GM19395 (cell line): ENCODE results near the gene DGKB.

Source experiments
- ATAC-seq: cut with Tn5 transposase; IDR thresholded peaks from one replicate; pipeline ENCODE4 v1.9.1; 2021; ENCODE audit warnings: mild to moderate bottlenecking, moderate library complexity; ENCODE audit not compliant: unreplicated experiment

DGKB gene

DNA sequence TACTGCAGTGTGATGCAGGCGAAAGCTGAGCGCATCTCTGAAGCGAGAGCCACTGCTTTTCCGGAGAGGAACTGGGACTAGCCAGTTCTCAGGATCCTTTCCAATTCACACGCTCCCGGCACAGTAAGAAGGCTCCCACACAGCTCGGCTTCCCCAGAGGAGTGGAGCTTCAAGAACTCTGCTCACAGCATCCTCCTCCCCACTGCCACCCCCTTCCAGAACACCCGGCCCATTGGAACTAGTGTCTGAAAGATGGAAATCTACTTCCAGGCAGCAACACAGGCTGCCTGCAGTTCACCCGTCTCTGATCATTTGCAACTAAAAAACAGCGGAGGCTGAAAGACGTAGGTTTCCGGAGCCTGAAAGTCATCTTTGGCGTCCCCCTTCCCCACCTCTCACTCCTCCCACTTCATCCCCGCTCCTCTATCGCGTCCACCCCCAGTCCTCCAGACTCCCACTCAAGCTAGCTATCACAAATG, at the start of gene DGKB:
TSS of gene DGKB (minus strand) at position 163 of the 479 bp plus-strand sequence.
- ATAC-seq: no peak

DNA sequence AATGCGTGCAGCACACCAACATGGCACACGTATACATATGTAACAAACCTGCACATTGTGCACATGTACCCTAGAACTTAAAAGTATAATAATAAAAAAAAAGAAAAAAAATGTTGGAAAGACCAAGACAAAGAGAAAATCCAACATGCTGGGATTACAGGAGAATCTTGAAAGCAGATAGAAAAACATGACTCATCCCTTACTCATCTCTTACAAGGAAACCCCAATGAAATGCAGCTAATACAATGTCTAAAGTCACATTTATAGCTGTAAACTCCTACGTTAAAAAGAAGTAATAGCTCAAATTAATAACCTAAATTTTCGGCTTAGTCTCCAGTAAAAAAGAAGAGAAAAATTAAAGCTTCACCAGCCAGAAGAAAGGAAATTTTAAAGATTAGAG, 47.5 kb upstream of the DGKB start:
- no peak for ATAC-seq

DNA sequence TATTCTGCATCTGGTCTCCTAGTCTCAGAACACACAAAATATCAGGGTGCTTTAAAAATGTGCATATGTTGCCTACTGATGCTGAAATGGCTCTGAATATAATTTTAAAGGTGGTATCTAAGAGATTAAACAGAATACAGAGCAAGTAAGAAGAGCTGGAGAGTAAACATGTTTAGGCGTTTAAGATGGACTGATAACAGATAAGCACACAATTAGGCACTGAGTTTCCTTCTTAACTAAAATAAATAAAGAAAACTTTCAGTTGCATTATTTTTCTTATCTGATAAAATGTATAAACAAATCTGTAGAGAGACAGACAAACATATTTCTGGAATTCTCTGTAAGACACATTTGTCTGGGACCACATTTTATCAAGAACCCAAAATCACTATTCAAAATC, 35.6 kb upstream of the DGKB start:
- no peak for ATAC-seq

DNA sequence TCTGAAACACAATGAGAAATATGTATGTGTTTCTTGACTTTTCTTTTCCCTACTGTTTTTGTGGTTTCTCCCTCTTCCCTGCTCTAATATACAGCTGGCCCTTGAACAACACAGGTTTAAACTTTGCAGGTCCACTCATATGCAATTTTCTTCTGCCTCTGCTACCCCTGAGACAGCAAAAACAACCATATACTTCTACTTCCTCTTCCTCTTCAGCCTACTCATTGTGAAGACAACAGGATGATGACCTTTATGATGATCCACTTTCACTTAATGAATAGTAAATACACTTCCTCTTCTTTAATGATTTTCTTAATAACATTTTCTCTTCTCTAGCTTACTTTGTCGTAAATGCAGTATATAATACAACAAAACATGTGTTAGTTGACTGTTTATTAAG, 35.0 kb upstream of the DGKB start:
- ATAC-seq: no peak

DNA sequence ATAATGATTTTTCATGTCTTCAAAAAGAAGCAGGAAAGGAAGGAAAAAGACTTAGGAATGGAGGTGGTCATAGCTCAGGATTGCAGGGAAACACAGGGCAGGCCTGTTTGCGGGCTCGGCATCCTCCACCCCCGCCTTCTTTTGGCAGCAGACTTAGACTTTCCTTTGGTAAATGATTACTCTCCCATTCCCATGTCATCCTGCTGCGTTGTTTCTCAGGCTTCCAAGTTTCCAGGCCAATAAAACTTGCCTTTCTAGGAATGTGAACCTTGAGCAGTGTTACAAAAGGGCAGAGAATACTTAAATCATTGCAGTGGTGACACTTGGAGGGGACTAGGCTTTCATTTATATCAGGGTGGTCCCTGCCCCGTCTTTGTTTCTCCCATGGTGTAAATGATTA, 34.0 kb upstream of the DGKB start:
- no peak for ATAC-seq

DNA sequence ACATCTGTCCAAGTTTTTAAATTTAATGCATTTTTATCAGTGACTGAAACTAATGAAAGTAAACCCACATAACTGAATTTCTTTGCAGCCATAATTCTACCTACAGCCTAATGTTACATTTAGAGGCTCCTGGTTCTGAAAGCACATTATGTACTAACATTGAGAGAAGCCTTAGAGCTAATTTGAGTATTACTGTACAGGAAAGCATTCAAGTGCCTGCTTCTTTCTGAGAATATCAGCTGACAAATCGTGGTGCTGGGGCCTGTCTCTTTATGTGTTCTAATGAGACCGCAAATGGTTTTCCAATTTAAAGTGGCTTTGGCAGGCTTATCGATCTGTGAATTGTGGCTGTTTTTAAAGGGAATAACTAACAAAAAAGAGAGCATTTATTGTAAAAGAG, 32.3 kb upstream of the DGKB start:
- no peak for ATAC-seq

DNA sequence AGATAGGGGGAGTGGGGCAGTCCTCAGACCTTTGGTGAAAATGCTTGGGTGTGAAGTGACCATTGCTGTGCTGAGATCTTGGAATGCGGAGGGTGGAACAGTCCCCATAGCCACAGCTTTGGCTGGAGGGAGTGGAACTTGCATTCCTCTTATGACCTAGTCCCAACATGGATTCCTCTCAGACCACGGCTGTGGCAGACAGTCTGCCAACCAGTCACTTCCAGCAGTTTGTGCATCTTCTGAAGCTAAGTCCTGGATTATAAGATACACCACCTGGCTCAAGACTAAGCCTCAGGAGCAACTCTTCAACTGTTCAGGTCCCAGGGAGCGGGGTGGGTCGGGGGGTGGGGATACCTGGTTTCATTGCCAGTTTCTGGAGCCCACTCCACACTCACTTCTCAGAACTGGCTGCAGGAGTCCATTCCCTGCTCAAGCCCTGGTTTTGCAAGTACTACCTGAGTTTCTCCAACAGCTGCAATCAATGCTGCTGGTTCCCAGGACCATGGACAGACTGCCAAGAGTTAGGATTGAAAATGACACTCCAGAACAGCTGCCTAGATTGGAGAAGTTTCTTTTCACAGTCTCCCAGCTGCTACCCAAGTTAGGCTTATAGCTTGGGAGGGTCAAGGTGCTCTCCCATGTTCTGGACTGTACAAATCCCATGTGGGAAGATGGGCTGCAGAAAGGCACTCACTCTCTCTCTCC, 29.1 kb upstream of the DGKB start:
- ATAC-seq: no peak

DNA sequence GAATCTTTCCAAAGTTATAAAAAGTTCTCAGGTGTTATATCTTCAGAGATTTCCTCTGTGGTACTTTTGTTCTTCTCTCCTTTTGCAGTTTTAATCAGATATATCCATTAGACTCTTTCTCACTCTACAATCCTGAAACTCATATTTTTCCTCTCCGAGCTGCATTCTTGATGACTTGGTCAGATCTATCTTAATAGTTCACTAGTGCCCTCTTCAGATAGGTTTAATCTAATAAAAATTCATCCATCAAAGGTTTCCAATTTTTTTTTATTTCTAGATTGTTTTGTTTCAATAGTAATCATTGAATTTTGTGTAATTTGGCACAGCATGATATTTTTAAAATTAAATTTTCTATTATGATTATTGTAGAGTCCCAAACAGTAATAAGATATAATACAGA, 21.8 kb upstream of the DGKB start:
- no peak for ATAC-seq

DNA sequence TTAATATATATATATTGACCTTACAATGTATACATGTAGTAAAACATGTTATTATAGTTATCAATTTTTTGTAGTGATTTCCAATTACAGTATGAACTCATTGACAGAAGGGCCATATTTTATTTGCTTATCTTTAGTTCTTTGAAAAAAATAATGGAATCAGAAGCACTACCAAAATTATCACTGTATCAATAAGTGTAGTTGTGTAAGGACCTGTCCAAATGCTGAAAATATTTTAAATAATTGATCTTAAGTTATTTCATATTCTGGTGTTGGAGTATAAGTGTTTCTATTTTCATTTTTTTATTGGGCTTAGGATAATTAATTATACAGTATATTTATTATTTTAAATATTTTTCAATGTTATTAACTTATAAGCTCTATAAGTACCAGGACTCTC, 8.5 kb upstream of the DGKB start:
- no peak for ATAC-seq

DNA sequence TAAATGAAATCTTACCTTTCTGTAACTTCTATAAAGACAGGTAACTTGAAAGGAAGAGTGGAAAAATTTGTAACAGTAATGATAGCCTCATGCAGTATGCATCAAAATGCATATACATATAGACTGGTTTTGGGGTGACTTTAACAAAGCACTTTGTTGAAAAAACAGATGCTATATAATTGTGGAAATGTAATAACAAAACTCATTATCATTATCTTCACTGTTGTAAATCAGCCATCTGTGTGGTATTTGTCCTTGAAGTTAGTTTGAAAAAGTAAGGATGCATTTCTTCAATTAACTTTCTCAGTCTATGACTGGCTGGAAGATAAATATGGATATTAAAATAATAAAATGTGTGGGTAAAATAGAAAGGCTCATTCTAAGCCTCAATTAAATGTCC, 6.1 kb upstream of the DGKB start:
- ATAC-seq: no peak

DNA sequence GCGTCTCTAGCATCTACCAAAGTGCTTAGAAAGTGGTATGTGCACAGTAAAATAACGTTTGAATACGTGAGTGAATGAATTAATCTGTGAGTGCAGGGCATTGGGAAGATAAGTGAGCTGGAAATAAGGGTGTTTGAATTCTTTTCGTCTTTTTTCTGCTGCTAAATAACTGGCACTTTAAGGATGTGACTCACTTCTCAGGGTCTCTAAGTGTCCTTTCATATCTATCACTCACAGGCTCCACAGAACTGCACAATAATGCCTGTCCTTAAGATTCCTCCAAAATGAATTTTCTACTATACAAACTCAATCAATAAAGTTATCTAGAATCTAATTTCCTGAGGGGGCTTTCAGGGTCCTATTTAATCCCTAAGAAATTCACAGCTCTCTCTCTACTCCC, 3.2 kb upstream of the DGKB start:
- ATAC-seq: no peak

DNA sequence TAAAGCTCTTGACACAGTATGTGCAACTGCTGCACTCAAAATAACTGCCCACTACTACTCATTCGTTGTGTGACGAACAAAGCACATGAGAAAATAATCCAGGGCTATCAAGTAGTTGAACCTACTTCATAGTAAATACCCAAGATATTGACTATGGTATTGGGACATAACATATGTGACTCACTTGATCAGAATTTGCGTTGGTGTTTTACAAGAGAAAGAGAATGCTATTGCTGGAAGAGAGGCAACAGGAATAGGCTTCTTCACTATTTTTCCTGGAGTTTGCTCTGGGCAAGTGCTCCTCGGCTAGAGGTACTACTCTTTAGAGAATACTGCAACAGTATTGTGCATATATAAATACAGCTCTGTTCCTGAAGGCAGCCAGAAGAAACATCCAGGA, 2.5 kb downstream of the DGKB start:
- no peak for ATAC-seq

DNA sequence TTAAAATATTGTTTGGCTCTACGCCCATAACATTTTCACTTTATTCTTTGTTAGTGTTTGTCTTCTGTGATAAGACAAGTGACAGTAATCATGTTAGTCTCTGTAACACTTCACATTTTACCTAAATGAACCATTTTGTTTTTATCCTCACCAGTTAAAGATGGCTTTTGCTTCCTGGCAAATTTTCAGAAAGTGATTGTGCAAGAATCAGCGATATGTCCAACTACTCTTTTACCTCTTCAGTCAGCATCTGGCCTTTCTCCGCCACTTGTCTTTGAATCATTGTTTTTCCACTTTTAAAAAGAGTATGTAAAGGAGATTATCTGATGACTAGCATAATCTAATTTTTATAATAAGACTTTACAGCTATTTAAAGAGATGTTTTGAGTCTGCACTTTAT, 3.5 kb downstream of the DGKB start:
- ATAC-seq: no peak

DNA sequence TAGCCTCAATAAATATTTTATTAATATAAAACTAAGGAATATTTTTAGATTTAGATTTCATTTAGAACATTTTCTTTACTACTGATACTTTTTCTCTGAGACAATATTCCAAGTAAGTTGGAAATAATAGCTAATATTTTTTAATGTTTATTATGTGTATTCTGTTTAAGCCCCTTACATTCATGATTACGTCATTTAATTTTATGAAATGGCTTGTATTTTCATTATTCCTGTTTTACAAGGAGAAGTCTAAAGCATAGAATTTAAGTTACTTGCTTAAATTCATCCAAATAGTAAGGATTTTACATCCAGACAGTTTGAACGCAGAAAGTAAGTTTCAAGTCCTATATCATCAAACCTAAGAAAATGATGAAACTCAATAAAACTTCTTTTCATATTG, 6.1 kb downstream of the DGKB start:
- no peak for ATAC-seq

DNA sequence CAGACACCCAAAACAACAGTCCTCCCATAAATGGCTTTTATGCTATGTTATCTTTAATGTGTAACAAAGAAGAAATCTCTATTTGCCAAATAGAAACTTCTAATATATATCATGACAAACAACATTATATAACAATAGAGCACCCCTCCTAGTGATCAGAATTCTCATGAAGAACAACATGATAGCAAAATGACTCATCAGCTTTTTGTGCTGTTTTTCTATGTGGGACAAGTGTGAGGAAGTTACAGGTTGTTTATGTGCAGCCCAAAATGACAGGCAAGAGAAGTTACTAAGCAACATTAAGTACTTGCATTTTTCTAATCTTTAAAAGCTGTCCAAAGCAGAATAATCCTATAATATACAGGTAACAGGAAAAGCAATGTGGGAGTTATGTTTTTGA, 7.7 kb downstream of the DGKB start:
- no peak for ATAC-seq

DNA sequence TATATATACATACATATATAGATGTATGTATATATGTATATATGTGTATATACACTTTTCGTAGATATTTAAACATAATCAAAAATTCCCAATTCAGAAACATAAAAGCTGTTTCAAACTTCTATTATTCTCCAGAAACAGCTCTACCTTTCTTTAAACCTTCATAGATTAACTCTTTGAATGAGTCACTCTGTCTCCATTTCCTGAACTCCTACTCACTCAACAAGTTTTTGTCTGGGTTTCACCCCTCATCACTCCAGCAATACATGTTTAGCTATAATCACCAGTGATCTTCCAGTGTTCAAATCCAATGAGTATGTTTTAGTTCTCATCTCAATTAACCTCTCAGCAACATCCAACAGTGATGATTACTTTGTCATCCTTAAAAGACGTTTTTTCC, 9.6 kb downstream of the DGKB start:
- no peak for ATAC-seq

DNA sequence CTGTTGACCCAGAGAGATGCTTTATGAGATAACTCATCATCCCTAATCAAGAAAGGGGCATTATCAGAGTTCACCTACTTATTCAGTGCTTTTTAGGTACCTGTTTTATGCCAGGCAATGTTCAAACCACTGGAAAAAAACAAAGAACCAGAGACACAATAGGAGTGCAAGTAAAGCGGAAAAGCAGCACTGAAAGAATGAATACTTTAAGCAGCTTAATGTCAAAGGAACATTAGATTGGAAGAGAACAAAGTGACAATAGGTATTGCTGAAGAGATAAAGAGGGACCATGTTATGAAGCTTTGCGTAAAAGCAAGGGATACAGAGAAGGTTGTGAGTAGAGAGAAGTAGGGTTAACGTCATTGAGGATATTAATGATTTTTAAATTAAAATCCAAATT, 11.3 kb downstream of the DGKB start:
- no peak for ATAC-seq

DNA sequence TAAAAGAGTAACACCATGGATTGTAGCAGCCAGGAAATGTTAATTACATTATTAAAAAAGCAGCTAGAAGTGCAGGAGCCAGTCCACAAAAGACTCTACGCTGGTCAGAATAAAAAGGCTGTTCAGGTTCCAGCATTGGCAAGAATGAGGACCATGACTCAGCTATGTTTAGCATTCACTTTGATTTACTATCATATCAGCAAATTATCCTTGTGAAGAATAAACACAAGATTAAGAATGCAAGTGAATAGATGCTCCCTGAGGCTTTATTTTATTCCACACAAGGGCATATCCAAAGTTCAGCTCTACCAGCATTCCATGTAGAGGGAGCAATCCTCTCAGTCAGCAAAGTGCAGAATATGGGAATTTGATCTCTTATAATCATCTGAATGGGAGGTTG, 13.6 kb downstream of the DGKB start:
- no peak for ATAC-seq

DNA sequence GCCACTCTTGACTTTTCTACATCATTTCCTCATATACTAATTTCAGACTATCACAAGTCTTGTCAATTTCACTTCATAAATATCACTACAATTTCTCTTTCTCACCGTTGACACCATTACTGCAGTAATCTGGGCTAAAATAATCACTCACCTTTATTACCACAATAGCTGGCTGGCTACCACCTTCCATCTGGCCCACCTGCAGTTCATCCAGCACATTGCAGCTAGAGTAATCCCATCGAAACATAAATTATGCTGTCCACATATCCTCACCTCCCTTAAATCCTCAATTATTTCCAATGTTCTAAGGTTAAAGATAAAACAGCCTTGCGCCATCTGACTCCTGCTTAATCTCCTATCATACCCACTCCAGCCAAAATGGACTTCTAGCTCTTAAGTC, 16.0 kb downstream of the DGKB start:
- no peak for ATAC-seq

DNA sequence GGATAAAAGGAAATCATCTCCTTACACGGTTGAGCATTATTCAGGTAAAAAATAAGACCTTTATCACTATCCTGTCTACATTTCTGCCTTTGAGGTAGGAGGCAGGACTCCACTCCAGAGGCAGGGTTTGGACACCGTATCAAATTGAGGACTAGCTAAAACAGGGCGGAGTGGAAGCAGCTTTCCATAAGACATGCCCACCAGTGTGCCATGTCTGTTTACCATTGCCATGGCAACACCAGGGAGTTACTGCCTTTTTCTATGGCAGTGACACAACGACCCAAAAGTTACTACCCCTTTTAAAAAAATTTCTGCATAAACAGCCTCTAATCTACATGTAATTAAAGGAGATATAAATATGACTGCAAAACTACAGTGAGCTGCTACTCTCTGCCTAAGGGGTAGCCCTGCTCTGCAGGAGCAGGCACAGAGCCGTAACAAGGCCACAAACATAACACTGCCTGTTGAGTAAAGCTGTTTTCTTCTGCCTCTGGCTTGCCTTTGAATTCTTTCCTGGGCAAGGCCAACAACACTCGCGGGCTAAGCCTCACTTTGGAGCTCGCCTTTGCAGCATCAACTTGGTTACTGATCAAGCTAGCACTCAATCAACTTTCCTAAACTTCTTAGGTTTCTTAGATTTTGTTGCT, 26.5 kb downstream of the DGKB start:
- no peak for ATAC-seq

DNA sequence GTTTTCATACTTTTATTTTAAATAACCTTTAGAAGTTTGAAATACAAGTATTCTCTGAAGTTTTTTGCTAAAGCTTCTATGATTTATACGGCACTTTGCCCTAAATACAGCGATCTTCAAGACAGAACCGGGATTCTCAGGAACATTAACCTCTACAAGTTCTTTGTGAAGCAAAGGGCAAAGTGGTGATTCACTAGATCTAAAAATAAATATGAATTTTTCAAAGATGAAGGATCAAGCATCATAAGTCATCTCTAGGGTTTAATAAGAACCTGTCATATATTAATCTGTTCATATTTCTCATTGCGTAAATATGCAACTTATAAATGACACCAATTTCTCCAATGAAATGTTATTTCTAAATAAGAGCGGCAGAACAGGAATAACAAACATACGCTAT, 30.7 kb downstream of the DGKB start:
- ATAC-seq: no peak

DNA sequence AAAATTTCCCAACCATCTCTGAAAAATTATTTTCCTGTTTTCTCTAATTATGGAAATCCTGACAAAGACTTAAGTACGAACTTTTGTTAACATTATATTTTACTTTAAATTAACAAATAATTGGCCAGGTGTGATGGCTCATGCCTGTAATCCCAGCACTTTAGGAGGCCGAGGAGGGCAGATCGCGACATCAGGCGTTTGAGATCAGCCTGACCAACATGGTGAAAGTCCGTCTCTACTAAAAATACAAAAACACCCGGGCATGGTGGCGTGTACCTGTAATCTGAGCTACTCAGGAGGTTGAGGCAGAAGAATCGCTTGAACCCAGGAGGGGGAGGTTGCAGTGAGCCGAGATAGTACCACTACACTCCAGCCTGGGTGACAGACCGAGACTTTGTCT, 32.2 kb downstream of the DGKB start:
- no peak for ATAC-seq

DNA sequence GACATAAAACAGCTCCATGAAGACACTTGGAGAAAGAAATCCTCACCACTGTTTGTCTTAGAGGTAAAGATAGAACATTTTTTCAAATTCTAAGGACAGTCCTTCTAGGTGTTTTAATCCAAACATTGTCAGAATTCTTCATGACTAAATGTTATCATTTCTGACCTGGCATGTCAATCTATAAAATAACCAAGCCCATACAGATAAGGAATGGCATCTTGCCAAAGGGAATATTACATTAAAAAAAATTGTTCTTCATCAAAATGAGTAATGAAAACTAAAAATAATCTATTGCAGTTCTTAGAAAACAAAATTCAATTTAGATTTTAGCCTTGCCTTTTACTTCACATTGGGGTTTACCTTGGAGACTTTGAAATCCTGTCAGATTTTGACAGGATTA, 33.6 kb downstream of the DGKB start:
- ATAC-seq: no peak
